Activated CD8-positive, alpha-beta memory T cell treated with anti-CD3 and anti-CD28 coated beads for 48 hours (primary cell): Measurements from ENCODE around the gene CFAP46.
"Not testable (repeated sequence)": the region's sequence is repeated elsewhere in the genome, so short reads cannot be mapped to it uniquely, and the experiment has no call there.

Source experiments
- DNase-seq, 3 experiments: peaks; one replicate each; pipeline ENCODE4 v3.0.0-alpha.2; 2020; ENCODE audit warnings: low read depth in 2 of 3, low spot score in 2 of 3

CFAP46 gene

DNA sequence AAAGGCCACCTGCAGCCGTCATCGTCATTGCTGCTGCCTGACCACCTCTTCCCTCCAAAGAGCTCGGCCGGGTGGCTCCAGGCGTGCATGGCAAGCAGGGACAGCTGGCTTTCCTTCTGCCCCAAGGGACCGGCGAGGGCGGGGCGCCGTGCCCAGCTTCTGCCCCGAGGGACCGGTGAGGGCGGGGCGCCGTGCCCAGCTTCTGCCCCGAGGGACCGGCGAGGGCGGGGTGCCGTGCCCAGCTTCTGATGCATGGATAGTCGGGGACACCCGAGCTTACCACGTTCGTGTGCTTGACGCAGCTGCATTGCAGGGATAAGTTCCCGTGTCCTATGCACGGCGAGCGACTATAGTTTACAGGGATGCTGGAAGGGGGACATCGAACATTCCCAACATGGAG is 27.0 kb downstream of the CFAP46 start:
- DNase-seq = no peak

DNA sequence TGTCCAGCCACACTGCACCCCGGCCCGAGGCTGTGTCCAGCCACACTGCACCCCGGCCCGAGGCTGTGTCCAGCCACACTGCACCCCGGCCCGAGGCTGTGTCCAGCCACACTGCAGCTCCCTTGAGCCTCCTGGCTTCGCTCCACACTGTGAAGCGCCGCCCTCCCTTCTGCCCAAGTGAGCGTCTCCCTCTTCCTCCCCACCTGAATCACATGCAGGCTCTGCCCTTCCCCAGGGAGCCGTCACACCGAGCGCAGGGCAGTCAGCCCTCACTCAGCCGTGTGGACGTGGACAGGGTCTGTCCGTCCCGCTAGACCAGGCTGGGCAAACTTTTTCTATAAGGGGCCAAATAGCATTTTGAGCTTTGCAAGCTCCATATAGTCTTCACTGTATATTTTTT is 27.6 kb downstream of the CFAP46 start:
- DNase-seq = no peak

DNA sequence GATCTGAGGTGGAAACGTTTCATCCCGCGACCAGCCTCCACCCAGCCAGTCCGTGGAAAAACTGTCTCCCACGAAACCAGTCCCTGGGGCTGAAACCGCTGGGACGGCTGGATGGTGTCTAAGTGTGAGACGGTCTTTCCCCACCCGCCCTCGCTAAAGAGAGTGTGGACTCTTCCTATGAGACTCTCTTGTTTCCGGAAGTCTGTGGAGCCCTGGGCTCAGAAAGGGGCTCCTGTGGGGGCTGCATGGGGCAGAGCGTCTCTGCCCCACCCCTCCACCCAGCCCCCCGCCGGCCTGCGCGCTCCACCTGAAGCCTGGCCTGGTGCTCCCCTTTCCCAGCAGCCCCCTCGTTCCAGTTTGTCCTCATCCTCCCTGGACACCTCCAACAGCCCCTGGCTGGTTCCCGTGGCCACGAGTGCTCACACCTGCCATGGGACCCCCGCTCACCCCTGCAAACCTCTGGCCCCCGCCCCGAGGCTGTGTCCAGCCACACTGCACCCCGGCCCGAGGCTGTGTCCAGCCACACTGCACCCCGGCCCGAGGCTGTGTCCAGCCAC is 28.7 kb downstream of the CFAP46 start:
- no peak for DNase-seq

DNA sequence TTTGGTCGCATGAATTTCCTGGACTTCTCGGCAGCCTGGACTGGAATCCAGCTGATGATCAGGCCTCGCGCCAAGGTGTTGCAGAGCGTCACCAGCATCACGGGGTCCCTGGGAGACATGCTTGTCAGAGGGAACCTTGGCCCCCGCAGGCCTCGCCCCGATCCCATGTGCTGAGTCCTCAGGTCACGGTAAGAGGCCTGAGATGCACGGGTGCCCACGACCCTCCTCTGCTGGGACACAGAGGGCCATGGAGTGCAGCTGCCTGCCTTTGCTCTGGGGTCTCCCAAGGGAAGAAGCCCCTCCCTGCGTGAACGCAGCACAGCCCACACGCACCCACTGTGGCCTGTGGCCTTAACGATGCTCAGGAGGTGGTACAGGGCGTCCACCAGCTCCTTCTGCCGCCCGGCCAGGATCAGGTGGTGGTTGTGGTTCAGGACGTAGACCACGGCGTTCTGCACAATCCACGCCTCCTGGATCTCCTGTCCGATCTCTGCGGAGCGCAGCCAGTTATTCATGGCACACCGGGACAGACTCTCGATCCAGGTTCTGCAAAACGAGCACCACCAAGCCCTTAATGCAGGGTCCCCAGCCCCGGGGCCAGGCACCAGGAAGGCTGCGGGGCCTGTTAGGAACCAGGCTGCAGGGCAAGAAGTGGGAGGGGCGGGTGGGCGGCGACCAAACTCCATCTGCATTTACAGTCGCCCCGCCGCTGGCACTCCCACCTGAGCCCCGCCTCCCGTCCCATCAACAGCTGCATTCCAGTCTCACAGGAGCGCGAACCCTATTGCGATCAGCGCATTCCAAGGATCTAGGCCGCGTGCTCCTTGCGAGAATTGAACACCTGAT is 29.4 kb downstream of the CFAP46 start:
- no peak for DNase-seq

DNA sequence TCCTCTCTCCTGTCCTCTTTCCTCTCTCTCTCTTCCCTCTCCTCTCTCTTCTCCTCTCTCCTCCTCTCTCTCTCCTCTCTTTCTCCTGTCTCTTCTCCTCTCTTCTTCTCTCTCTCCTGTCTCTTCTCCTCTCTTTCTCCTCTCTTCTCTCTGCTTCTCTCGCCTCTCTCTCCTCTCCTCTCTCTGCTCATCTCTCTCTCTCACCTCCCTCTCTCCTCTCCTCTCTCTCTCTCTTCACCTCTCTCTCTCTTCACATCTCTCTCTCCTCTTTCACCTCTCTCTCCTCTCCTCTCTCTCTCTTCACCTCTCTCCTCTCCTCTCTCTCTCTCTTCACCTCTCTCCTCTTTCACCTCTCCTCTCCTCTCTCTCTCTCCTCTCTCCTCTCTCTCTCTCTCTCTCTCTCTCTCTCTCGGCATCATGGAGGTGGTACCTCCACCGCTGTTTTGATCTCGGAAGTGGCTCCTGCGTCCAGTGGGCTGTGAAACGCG is 30.1 kb downstream of the CFAP46 start:
- DNase-seq = no peak

DNA sequence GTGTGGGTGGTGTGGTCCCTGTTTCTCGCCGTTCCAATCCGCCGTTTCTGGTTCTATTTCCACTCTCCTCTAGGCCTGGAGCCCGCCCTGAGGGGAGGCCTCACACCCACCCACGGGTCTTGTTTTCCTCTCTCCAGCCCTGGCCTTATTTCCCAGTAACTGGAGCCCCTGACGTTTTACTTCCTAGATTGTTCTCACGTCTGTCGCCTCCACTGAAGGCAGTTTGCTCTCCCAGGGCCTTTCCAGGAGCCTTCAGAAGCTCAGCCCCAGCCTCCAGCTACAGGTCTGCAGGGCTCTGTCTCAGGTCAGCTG is 30.6 kb downstream of the CFAP46 start:
- DNase-seq = no peak

DNA sequence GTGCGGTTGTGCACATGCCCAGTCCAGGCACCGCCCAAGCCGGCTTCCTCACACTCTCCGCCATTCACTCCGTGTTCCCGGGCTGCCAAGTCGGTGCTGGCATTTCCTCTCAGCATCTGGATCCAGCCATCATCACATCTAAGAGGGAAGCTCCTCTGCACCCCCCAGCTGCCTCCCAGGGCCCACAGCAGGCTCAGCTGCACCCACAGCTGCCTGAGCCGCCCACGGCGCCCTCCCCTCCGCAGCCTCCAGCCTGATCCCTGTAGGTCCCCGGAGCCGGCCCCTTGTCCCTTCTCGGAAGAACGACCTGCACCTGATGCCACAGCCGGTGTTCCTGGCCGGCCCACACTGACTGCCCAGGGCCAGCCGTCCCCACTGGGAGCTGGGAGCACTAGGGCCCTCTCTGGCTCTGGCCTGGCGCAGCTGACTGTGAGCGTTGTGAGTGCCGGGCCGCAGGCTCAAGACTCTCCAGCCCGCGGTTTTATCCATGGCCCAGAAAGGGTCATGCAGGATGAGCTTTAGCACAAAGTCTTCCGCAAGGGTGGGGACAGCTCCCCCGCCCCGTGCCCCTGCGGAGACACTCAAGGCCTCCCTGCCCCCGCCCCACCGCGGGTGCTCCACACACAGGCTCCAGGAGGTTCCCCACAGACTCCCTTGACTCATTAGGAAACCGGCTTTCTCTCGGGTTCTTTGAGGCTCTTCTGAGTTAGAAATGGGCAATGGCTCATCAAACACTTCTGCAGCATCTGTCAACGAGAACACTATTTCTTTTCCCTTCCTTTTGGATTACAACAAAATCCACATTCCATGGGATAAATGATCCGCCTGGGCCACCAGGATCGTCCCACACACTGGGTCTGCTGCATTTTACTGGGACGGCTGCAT is 31.2 kb downstream of the CFAP46 start:
- no peak for DNase-seq

DNA sequence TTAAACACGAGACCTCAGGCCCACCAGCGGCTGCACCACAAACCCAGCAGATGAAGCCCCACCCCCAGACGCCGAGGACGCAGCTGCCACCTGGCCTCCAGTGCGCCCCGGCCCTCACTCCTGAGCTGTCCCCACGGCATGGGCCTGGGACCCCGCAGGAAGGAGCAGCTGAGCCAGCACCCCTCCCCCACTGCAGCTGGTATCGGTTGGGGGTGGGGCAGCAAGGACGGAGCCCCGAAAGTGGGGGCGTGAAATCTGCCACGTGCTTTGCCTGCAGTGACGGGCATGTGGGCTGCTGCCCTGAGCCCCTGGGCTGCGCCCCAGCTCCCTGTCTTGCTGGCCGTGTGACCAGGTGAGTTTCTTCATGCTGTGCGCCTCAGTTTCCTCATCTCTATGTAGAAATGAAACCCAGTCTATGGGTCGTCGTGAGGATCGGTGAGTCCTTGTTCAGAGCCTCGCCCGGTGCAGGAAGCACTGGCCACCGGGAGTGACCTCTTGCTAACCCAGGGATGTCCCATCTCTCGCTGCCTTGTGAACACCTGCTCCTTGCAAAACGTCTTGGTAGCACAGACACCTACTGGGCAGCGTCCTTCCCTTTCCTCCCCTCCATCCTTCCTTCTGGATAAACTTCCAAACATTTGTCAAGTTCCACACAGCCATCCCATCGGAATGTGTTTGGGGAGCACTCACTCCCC is 32.0 kb downstream of the CFAP46 start:
- no peak for DNase-seq

DNA sequence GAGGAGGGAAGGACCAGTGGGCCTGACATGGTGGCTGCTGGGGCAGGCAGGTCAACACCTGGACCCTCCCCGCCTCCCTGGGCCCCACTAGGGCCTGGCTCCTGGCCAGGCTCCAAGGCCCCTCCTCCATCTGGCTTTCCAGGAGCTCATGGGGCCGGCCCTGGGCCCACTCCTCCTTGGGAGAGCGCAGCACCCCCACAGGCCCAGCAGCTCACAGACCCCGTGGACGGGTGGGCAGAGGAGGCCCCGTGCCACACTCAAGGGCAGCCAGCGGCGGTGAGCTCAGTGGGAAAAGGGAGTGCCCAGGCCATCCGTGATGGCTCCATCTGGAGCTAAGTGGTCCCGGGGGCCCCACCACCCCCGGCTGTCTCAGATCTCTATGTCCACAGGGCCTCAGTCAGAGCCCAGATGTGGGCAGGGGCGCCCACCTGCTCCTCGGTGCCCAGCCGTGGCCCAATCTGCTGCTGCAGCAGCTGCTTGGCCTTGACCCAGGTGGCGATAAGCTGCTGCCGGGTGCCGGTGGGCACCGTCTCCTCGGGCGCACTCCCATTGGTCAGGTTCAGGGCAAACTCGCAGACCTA is 32.8 kb downstream of the CFAP46 start:
- no peak for DNase-seq

DNA sequence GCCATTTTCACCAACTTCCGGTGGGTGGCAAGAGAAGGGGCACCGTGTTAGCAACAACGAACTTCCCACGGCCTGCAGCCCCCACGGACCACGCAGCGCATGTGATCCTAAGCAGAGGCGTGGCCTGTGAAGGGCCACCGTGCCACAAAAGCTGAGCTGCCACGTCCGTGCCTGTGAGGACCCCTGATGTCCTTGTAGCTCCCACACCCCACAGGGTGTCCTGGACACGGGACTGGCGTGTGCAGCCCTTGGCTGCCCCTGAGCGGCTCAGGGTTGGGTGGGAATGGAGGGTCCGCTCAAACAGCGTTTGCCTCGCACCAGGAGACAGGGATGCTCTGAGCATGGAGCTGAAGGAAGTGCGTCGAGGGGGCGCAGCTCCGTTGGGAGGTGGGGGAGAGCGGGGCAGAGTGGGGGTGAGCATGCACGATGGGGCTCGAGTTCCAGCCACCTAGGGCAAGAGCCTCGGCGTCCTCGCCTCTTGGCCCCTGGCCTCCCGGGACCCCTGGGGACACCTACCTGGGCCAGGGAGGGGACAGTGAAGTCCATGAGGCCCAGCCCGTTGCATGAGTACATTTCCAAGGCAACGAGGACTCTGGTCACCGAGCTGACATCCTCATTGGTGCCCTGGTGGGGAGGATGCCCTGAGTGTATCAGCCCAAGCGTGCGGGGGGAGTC is 33.6 kb downstream of the CFAP46 start:
- no peak for DNase-seq

DNA sequence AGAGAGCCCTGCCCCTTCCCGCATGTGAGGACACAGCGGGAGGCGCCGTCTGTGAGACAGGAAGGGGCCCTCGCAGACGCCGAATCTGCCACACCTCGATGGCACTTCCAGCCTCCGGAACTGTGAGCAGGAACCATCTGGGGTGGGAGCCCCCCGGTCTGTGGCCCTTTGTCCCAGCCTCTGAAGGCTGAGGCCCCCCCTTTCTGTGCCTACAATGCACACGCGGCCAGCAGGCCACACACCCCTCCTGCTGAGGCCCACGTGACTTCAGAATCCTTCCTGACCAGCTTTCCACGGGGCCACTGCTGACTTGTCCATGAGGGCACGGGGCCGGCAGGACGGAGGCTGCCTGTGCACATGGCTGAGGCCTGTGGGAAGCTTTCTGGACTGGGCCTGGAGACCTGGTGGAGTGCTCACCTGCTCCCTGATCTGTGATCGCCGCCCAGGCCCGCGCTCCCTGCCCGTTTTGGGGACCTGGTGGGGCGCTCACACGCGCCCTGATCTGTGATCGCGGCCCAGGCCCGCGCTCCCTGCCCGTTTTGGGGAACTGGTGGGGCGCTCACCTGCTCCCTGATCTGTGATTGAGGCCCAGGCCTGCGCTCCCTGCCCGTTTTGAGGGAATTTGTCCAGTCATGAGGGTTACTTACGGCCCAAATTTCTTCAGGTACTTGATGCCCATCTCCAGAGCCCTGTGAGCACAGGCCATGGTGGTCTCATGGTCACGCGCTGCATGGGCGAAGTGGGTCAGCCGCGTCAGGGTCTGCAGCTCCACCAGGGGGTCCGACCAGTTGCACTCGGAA is 34.3 kb downstream of the CFAP46 start:
- no peak for DNase-seq

DNA sequence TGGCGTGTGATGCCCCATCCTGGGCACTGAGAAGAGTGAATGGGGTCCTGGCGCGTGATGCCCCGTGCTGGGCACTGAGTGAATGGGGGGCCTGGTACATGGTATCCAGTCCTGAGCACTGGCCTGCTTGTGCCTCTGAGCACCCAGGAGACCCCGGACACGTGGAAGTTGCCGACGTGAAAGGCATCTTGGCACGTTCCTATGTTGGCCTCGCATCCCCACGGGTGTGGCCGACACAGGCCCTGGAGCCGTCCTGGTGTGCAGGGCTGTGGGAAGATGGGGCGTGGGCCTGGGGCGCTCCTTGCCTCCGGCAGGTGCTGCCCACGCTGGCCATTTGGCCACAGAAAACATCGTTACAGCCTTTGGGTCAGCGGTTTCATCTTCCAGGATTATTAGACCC is 35.5 kb downstream of the CFAP46 start:
- DNase-seq = no peak

DNA sequence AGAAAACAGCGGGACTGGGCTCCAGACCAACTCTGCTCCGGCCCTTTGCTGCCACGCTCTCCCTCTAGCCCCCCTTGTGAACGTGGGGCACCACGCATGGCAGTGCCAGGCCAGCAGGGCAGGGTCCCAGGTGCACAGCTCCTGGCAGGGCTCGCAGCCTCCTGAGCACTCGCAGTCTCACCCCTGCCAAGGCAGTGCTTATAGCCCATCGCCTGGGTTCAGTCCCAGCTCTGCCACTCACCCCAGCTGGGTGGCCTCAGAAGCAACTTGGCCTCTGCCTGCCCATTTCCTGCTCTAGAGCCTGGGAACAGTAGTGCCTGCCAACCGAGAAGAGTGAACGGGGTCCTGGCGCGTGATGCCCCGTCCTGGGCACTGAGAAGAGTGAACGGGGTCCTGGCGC is 36.3 kb downstream of the CFAP46 start:
- DNase-seq = no peak

DNA sequence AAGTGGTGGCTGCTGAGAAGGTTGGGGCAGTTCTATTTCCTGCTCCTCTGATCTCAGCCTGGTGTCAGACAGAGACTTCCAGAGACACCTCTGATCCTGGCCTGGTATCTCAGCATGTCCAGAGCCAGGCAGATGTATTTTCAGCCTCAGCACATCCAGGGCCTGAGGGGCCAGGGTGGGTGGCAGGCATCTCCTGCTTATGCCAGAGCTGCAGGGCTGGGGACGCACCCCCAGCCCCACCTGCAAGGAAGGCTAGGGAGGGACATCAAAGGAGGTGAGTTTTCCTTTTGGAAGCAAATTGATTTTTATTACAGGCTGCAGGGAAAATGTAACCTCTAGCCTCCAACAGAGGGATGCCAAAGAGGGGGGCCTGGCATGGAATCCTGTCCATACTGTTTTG is 36.7 kb downstream of the CFAP46 start:
- DNase-seq = no peak

DNA sequence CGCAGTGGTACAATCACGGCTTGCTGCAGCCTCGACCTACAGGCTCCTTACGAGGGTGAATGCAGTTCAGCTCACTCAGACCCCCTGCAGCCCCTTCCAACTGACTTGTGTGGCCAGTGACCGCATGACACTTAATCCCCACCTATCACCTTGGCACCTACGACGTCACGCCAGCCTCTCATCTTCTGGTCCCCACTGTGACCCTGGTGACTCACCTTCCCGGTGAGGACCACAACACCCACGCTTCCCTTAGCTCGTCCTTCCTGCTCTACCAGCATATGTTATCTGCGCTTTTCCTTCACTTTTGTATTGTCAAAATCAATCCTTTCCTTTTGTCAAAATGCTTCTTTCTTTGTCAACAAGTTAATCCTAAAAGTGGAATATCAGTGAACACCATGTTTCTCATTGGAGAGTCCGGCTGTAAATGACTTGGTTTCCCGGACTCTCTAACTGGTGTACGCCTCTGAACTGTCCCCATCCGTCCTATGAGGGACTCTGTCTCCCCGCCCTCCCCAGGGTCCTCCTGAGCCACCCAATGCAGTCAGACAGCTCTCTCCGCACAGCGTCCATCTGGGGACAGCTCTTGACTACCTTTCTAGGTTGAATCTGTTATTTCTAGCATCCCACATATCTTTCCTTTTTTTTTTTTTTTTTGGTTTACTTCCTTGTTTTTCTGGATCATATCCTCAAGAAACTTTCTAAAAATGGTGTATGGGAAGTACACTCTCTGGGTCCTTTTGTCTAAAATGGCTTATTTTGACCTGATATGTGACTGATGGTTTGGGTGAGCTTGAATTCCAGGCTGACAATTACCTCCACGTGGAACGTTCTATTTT is 37.3 kb downstream of the CFAP46 start:
- DNase-seq = peak in 2 of 3 experiments; percentile 14 to 20

DNA sequence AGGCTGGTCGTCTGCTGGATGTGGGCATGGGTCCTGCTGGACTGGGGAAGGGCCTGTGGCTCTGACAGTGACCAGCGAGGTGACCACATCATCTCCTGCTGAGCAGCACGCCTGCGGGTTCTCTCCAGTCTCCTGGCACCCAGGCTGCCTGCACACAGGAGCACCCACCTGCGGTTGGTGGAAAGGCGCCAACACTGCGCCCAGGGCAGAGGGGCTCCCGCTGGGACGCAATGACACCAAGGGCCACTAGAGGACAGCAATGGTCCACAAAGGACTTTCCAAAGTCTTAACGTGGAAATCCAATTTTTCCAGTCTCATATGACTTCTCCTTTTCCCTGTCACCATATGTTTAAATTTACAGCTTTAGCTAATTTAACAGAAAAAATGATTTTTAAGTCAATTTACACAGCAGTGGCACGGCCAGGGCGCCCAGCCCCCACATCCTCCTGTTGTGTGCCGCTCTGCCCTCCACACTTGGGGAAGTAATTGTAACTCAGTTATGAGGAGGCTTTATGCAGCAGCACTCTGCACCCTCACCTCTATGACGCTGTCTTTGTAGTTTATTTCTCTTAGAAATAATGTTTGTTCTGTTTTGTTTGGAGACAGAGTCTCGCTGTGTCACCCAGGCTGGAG is 38.1 kb downstream of the CFAP46 start:
- DNase-seq = peak in 2 of 3 experiments; percentile 7 to 33

DNA sequence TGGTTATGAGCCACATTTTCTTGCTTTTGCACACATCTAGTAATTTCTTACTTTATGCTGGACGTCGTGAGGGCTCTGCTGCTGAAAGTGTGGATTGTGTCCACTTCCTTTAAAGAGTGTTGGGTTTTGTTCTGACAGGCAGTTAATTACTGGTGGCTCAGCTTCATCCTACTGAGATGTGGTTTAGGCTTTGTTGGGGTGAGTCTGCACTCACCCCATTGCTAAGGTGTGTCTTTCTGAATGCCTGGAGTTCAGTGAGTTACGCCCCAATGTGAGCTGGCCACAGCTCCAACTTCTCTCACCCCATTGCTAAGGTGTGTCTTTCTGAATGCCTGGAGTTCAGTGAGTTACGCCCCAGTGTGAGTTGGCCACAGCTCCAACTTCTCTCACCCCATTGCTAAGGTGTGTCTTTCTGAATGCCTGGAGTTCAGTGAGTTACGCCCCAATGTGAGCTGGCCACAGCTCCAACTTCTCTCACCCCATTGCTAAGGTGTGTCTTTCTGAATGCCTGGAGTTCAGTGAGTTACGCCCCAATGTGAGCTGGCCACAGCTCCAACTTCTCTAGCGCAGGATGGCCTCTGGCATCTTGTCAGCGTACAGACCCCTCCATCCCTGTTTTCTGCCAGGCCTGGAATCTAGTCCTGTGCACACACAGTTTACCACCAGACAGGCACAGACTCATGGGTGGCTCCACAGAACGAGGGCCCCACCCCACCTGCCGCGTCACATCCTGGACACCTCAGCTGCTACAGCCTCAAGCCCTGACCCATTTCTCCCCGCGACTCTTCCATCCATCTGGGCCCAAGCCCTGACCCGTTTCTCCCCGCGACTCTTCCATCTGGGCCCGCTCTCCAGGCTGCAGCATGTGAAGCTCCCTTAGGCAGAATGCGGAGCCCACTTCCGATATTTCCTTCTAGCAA is 39.5 kb downstream of the CFAP46 start:
- not testable (repeated sequence) for DNase-seq
